Measurements from ENCODE around the gene GLT1D1.

Gene GLT1D1

GRCh38 chr12:128961957-128962356 is 108.7 kb downstream of the GLT1D1 start:
- Histone ChIP-seq H3K9ac (ENCODE audit: low read length) (no peak overlapping the region), H2AFZ (ENCODE audit: low read length) (no peak overlapping the region), H3K4me2 (ENCODE audit: low read depth, low read length) (no peak overlapping the region), H3K27me3 (replicated peaks; ENCODE audit: insufficient read depth, low read length) (no peaks in the 10 kb centered on the region), H3K36me3 (replicated peaks; ENCODE audit: insufficient read depth, low read length) (no peaks in the 10 kb centered on the region), H3F3A (ENCODE audit: insufficient read depth, low read length) (no peaks in the 10 kb centered on the region), H3K27ac (ENCODE audit: low read length) (no peak overlapping the region), H3K9me2 (replicated peaks; ENCODE audit: insufficient read depth, low read length) (no peaks in the 10 kb centered on the region), H4K20me1 (ENCODE audit: insufficient read depth, low read length) (no peaks in the 10 kb centered on the region), H3K4me3 (ENCODE audit: low read length) (no peak overlapping the region), H3K79me2 (ENCODE audit: low read length) (no peaks in the 10 kb centered on the region), H3K9me3 (replicated peaks; ENCODE audit: insufficient read depth, low read length) (no peaks in the 10 kb centered on the region), H3K4me1 (ENCODE audit: low read length) (no peaks in the 10 kb centered on the region)
- no peak for DNase-seq
- TF ChIP-seq EZH2phosphoT487 (IDR thresholded peaks at IDR 0.05; ENCODE audit: low read length) (no peak), CTCF (IDR thresholded peaks at IDR 0.05; ENCODE audit: low read length) (no peak), EZH2 (optimal IDR thresholded peaks at IDR 0.05; ENCODE audit: low read depth, low read length) (no peak)

DNA sequence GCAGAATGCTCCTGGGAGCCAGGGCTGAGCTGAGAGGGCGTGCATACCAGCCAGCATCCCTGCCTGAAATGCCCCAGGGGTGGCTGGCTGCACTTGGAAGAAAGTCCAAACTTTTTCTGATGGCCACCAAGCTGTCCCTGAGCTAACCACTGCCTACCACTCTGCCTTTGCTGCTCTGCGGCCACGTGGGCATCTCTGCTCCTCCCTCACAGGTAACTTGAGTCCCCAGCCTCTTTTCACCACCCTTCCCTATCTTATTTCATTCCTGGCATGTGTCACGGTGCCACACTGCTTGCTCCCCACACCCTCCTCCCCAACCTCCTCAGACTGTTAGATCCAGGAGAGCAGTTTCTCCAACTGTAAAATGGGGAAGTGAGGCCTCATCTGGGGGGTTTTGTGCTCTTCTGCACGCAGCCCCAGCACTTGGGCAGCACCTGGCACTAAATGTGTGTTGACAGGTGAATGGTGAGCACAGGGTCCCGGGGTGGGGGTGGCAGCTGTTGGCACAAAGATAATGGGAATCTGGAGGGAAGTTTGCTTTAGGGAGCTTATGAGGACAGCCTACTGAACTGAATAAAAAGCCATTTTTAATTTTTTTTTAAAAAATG is 113.0 kb downstream of the GLT1D1 start:
- H3K4me3 ChIP-seq (ENCODE audit: low read length) = no peak overlapping the region
- no peak overlapping the region for H3K27ac ChIP-seq (ENCODE audit: low read length)
- no peaks in the 10 kb centered on the region for H3K9me3 ChIP-seq (replicated peaks; ENCODE audit: insufficient read depth, low read length)
- no peak overlapping the region for H3K4me2 ChIP-seq (ENCODE audit: low read depth, low read length)
- no peak overlapping the region for H3K9ac ChIP-seq (ENCODE audit: low read length)
- H3K27me3 ChIP-seq (replicated peaks; ENCODE audit: insufficient read depth, low read length) = no peaks in the 10 kb centered on the region
- no peak overlapping the region for H2AFZ ChIP-seq (ENCODE audit: low read length)
- no peaks in the 10 kb centered on the region for H3K4me1 ChIP-seq (ENCODE audit: low read length)
- no peaks in the 10 kb centered on the region for H4K20me1 ChIP-seq (ENCODE audit: insufficient read depth, low read length)
- H3K36me3 ChIP-seq (replicated peaks; ENCODE audit: insufficient read depth, low read length) = no peaks in the 10 kb centered on the region
- no peaks in the 10 kb centered on the region for H3K79me2 ChIP-seq (ENCODE audit: low read length)
- no peak for DNase-seq
- H3F3A ChIP-seq (ENCODE audit: insufficient read depth, low read length) = no peaks in the 10 kb centered on the region
- no peaks in the 10 kb centered on the region for H3K9me2 ChIP-seq (replicated peaks; ENCODE audit: insufficient read depth, low read length)
- no peak for TF ChIP-seq CTCF (IDR thresholded peaks at IDR 0.05; ENCODE audit: low read length)
- no peak for TF ChIP-seq EZH2 (optimal IDR thresholded peaks at IDR 0.05; ENCODE audit: low read depth, low read length)
- no peak for TF ChIP-seq EZH2phosphoT487 (IDR thresholded peaks at IDR 0.05; ENCODE audit: low read length)

DNA sequence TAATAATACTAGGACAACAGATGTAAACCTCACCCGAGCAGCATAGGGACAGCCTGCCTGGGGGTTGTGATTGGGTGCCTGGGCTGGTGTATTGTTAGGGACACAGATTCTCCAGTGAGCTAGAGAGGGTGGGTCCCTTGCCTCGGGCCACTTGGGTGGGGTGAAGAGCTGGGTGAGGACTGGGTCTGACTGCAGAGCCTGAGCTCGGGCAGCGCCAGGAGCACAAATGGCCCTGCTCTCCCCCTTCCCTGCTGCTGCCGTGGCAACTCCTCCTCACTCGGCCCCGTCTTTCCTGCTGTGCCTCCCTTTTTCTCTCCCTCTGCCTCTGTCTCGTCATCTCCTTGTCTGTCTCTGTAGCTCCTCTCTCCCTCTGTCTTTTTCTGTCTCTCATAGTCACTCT is 115.4 kb downstream of the GLT1D1 start:
- H3K9me3 ChIP-seq (replicated peaks; ENCODE audit: insufficient read depth, low read length) = no peaks in the 10 kb centered on the region
- H3K4me3 ChIP-seq (ENCODE audit: low read length) = no peak overlapping the region
- no peak overlapping the region for H3K4me2 ChIP-seq (ENCODE audit: low read depth, low read length)
- no peak overlapping the region for H3K27ac ChIP-seq (ENCODE audit: low read length)
- no peaks in the 10 kb centered on the region for H3K79me2 ChIP-seq (ENCODE audit: low read length)
- TF ChIP-seq EZH2 (optimal IDR thresholded peaks at IDR 0.05; ENCODE audit: low read depth, low read length) = no peak
- no peak for TF ChIP-seq EZH2phosphoT487 (IDR thresholded peaks at IDR 0.05; ENCODE audit: low read length)
- no peak for TF ChIP-seq CTCF (IDR thresholded peaks at IDR 0.05; ENCODE audit: low read length)
- H3K9me2 ChIP-seq (replicated peaks; ENCODE audit: insufficient read depth, low read length) = no peaks in the 10 kb centered on the region
- no peak overlapping the region for H2AFZ ChIP-seq (ENCODE audit: low read length)
- H3K9ac ChIP-seq (ENCODE audit: low read length) = no peak overlapping the region
- H3F3A ChIP-seq (ENCODE audit: insufficient read depth, low read length) = no peaks in the 10 kb centered on the region
- no peaks in the 10 kb centered on the region for H3K4me1 ChIP-seq (ENCODE audit: low read length)
- no peak for DNase-seq
- H4K20me1 ChIP-seq (ENCODE audit: insufficient read depth, low read length) = no peaks in the 10 kb centered on the region
- H3K36me3 ChIP-seq (replicated peaks; ENCODE audit: insufficient read depth, low read length) = no peaks in the 10 kb centered on the region
- H3K27me3 ChIP-seq (replicated peaks; ENCODE audit: insufficient read depth, low read length) = no peaks in the 10 kb centered on the region

Measured in MM.1S (cell line).